HCT116 (cell line): Measurements from ENCODE around the gene TMEM147. TPM values are rescaled to one million over a fixed set of nuclear protein-coding genes. Genes with fewer than 3 reads are reported as not detected.

Source experiments
- ATAC-seq: fragments of 200-7000 bp; cut with Tn5 transposase; 2 replicates; pipeline ENCODE4 v1.9.1; 2020; ENCODE audit warnings: mild to moderate bottlenecking, moderate library complexity
- BruUV-seq: library from RNA; stranded (reverse); fragments of 400-500 nt; replicated peaks from 2 replicates; lab custom pipeline; 2021; lab: Mats Ljungman, UMichigan
- CTCF ChIA-PET: fragments of 300-600 bp; sonication (Branson Sonifier 250); formaldehyde crosslinking; loops from one replicate; lab custom pipeline; 2021; ENCODE audit warnings: antibody characterized with exemption; lab: Charles Lee
- POLR2A ChIA-PET: fragments of 300-600, 350-600 bp; sonication (Branson Sonifier 250); formaldehyde crosslinking; loops from one replicate; lab custom pipeline; 2021; ENCODE audit warnings: antibody characterized with exemption; lab: Charles Lee
- RAD21 ChIA-PET, 2 experiments: fragments of 300-600 bp; sonication (Branson Sonifier 250); formaldehyde crosslinking; loops; one replicate each; lab custom pipeline; 2023; ENCODE audit warnings: low total read pairs in 2 of 2; ENCODE audit not compliant: uncharacterized antibody in 2 of 2, unreplicated experiment in 2 of 2, low non-redundant PET in 1 of 2; lab: Charles Lee
- DNase-seq: peaks from one replicate; pipeline ENCODE4 v3.0.0-alpha.2; 2010; ENCODE audit warnings: low read depth, low spot score
- H2AFZ ChIP-seq: fragments of 200-600 bp; shearing (Covaris generic), sonication (generic); 2 replicates; pipeline ENCODE4 v1.6.1; 2017; ENCODE audit warnings: low read depth, mixed run types, mixed read lengths, antibody characterized with exemption, low read length; ENCODE audit not compliant: poor library complexity, severe bottlenecking
- H3K27ac ChIP-seq: 2 replicates; pipeline ENCODE4 v1.5.1; 2012; ENCODE audit warnings: low read depth, low read length
- H3K27me3 ChIP-seq: fragments of 200-600 bp; sonication (generic); 2 replicates; pipeline ENCODE4 v1.6.1; 2016; ENCODE audit warnings: mixed run types, low read length, mixed read lengths; ENCODE audit not compliant: insufficient read depth
- H3K36me3 ChIP-seq, 2 experiments: fragments of 200-500 bp in 1 of 2; fragments of 200-600 bp in 1 of 2; sonication (Bioruptor generic) in 1 of 2; sonication (generic) in 1 of 2; 2 replicates each; pipeline versions ENCODE4 v1.5.1 to v1.6.1; 2014 to 2016; ENCODE audit warnings: low read length in 2 of 2, inconsistent platforms in 1 of 2, mixed read lengths in 1 of 2, mixed run types in 1 of 2; ENCODE audit not compliant: insufficient read depth in 2 of 2, control insufficient read depth in 1 of 2
- H3K4me1 ChIP-seq, 2 experiments: fragments of 200-600 bp in 1 of 2; sonication (generic) in 1 of 2; 2 replicates each; pipeline versions ENCODE4 v1.5.1 to v1.6.1; 2012 to 2017; ENCODE audit warnings: low read length in 2 of 2, inconsistent platforms in 1 of 2, mild to moderate bottlenecking in 1 of 2, mixed read lengths in 1 of 2, mixed run types in 1 of 2, moderate library complexity in 1 of 2; ENCODE audit not compliant: insufficient read depth in 2 of 2, control insufficient read depth in 1 of 2
- H3K4me2 ChIP-seq: fragments of 200-600 bp; sonication (generic); 2 replicates; pipeline ENCODE4 v1.6.1; 2017; ENCODE audit warnings: mixed run types, low read length, mixed read lengths
- H3K4me3 ChIP-seq, 2 experiments: fragments of 200-600 bp in 1 of 2; sonication (generic) in 1 of 2; replicated peaks in 1 of 2; 2 replicates each; pipeline ENCODE4 v1.5.1; 2011 to 2016; ENCODE audit warnings: low read length in 2 of 2, control low read depth in 1 of 2, low read depth in 1 of 2, mild to moderate bottlenecking in 1 of 2, mixed read lengths in 1 of 2, mixed run types in 1 of 2
- H3K79me2 ChIP-seq: fragments of 200-600 bp; sonication (generic); 2 replicates; pipeline ENCODE4 v1.6.1; 2017; ENCODE audit warnings: mild to moderate bottlenecking, mixed run types, low read length, moderate library complexity, mixed read lengths; ENCODE audit not compliant: insufficient read depth
- H3K9ac ChIP-seq: fragments of 200-600 bp; sonication (generic); 2 replicates; pipeline ENCODE4 v1.6.1; 2016; ENCODE audit warnings: low read length, mixed read lengths
- H3K9me2 ChIP-seq: fragments of 200-600 bp; sonication (generic), shearing (Covaris generic); 2 replicates; pipeline ENCODE4 v1.6.1; 2017; ENCODE audit warnings: mixed run types, mild to moderate bottlenecking, moderate library complexity; ENCODE audit not compliant: insufficient read depth
- H3K9me3 ChIP-seq, 2 experiments: fragments of 200-500 bp in 1 of 2; fragments of 200-600 bp in 1 of 2; sonication (Bioruptor generic) in 1 of 2; sonication (generic) in 1 of 2; 2 replicates each; pipeline ENCODE4 v1.6.1; 2014 to 2017; ENCODE audit warnings: low read length in 2 of 2, mixed read lengths in 2 of 2, inconsistent platforms in 1 of 2, low read depth in 1 of 2, mild to moderate bottlenecking in 1 of 2, mixed run types in 1 of 2, moderate library complexity in 1 of 2; ENCODE audit not compliant: control insufficient read depth in 1 of 2, insufficient read depth in 1 of 2
- H4K20me1 ChIP-seq: fragments of 200-600 bp; sonication (generic), shearing (Covaris generic); 2 replicates; pipeline ENCODE4 v1.6.1; 2017; ENCODE audit warnings: mixed run types, mild to moderate bottlenecking, moderate library complexity; ENCODE audit not compliant: insufficient read depth
- CEBPB ChIP-seq: IDR thresholded peaks from 2 replicates; pipeline ENCODE4 v1.6.1; 2012; ENCODE audit warnings: low read depth
- EGR1 ChIP-seq: IDR thresholded peaks from 2 replicates; pipeline ENCODE4 v1.6.1; 2012; ENCODE audit warnings: low read depth
- ELF1 ChIP-seq: IDR thresholded peaks from 2 replicates; pipeline ENCODE4 v1.6.1; 2012; ENCODE audit warnings: low read depth, borderline replicate concordance
- EZH2phosphoT487 ChIP-seq: fragments of 200-600 bp; IDR thresholded peaks from 2 replicates; pipeline ENCODE4 v1.6.1; 2018; ENCODE audit warnings: antibody characterized with exemption, borderline replicate concordance
- RAD21 ChIP-seq: IDR thresholded peaks from 2 replicates; pipeline ENCODE4 v1.6.1; 2012; ENCODE audit warnings: low read depth, mild to moderate bottlenecking
- SIN3A ChIP-seq: IDR thresholded peaks from 2 replicates; pipeline ENCODE4 v1.6.1; 2012; ENCODE audit warnings: low read depth
- SP1 ChIP-seq: IDR thresholded peaks from 2 replicates; pipeline ENCODE4 v1.6.1; 2012; ENCODE audit warnings: low read depth
- SRF ChIP-seq: IDR thresholded peaks from 2 replicates; pipeline ENCODE4 v1.6.1; 2012; ENCODE audit warnings: low read depth
- YY1 ChIP-seq: IDR thresholded peaks from 2 replicates; pipeline ENCODE4 v1.6.1; 2011; ENCODE audit warnings: low read length, low read depth, moderate library complexity, mild to moderate bottlenecking; ENCODE audit not compliant: insufficient replicate concordance; ENCODE audit errors: extremely low read depth
- ZFX ChIP-seq: fragments of 450-650 bp; IDR thresholded peaks from 2 replicates; pipeline ENCODE4 v1.6.1; 2017
- ZNF274 ChIP-seq: fragments of 200-500 bp; sonication (Bioruptor generic); IDR thresholded peaks from 2 replicates; pipeline ENCODE4 v1.6.1; 2014; ENCODE audit warnings: mild to moderate bottlenecking, low read depth, low read length, inconsistent platforms
- intact Hi-C: fragments of 100-400 bp; cut with micrococcal nuclease; formaldehyde crosslinking; loops from 2 replicates; pipeline ENCODE4 v1.10.0; 2022
- total RNA-seq: library from RNA; stranded (reverse); gene quantifications from one replicate; pipeline ENCODE4 v1.2.1, GENCODE V29; 2021; ENCODE audit not compliant: unreplicated experiment
- TF ChIP-seq, protein P1 (sequence below), 3 experiments: fragments of 200-600 bp in 1 of 3; sonication (generic) in 1 of 3; IDR thresholded peaks in 2 of 3; conservative IDR thresholded peaks in 1 of 3; 2 replicates each; pipeline ENCODE4 v1.5.1; 2012 to 2017; ENCODE audit warnings: low read depth in 2 of 3, low read length in 2 of 3, antibody characterized with exemption in 1 of 3, borderline replicate concordance in 1 of 3, control low read depth in 1 of 3, mild to moderate bottlenecking in 1 of 3, mixed read lengths in 1 of 3, mixed run types in 1 of 3, moderate library complexity in 1 of 3; ENCODE audit not compliant: insufficient read depth in 1 of 3
- TF ChIP-seq, protein P2 (sequence below): IDR thresholded peaks from 2 replicates; pipeline ENCODE4 v1.6.1; 2012
- TF ChIP-seq, protein P3 (sequence below): IDR thresholded peaks from 2 replicates; pipeline ENCODE4 v1.6.1; 2012

Gene TMEM147
- total RNA-seq, 1 experiment from 2014 or later = 128 TPM

DNA sequence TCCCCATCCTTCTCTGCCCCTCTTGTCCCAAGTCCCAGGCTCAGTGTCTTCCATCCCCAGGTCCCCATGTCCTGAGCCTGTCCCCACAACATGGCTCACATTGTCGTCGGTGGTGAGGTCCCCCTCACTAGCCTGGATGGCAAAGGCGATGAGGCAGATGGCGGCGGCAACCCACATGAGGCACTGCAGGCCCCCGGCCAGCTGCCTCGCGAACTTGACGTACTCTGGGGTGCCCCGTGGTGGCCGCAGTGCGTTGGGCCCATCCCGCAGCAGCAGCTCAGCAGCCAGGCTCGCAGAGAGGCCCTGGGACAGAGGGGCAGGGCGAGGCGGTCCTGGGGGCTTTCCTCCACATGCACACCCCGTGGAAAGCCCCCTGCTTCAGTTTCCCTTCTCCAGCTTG, 16.9 kb downstream of the TMEM147 start:
- H4K20me1 ChIP-seq = no peaks in the 10 kb centered on the region
- RAD21 ChIA-PET = no interaction called here
- intact Hi-C loops = no loop called here
- H3K9ac ChIP-seq = no peak overlapping the region
- POLR2A ChIA-PET = no interaction called here
- no peak for TF ChIP-seq YY1
- TF ChIP-seq, protein P1, sequence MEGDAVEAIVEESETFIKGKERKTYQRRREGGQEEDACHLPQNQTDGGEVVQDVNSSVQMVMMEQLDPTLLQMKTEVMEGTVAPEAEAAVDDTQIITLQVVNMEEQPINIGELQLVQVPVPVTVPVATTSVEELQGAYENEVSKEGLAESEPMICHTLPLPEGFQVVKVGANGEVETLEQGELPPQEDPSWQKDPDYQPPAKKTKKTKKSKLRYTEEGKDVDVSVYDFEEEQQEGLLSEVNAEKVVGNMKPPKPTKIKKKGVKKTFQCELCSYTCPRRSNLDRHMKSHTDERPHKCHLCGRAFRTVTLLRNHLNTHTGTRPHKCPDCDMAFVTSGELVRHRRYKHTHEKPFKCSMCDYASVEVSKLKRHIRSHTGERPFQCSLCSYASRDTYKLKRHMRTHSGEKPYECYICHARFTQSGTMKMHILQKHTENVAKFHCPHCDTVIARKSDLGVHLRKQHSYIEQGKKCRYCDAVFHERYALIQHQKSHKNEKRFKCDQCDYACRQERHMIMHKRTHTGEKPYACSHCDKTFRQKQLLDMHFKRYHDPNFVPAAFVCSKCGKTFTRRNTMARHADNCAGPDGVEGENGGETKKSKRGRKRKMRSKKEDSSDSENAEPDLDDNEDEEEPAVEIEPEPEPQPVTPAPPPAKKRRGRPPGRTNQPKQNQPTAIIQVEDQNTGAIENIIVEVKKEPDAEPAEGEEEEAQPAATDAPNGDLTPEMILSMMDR (IDR thresholded peaks at IDR 0.05 in 2 of 3, conservative IDR thresholded peaks at IDR 0.05 in 1 of 3; ENCODE audit: borderline replicate concordance in 1 of 3, insufficient read depth in 1 of 3, low read depth in 2 of 3, low read length in 2 of 3) = no peak
- TF ChIP-seq, protein P2, sequence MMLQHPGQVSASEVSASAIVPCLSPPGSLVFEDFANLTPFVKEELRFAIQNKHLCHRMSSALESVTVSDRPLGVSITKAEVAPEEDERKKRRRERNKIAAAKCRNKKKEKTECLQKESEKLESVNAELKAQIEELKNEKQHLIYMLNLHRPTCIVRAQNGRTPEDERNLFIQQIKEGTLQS = no peak
- no peak for TF ChIP-seq RAD21
- TF ChIP-seq SRF = no peak
- no peak for TF ChIP-seq SP1
- no peak for TF ChIP-seq EZH2phosphoT487
- no peak for TF ChIP-seq ZNF274
- no peak for TF ChIP-seq SIN3A
- TF ChIP-seq, protein P3, sequence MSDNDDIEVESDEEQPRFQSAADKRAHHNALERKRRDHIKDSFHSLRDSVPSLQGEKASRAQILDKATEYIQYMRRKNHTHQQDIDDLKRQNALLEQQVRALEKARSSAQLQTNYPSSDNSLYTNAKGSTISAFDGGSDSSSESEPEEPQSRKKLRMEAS = no peak
- no peak for TF ChIP-seq ELF1
- TF ChIP-seq ZFX = no peak
- no peak for TF ChIP-seq CEBPB
- TF ChIP-seq EGR1 = no peak
- H3K4me1 ChIP-seq = peaks cover 0 to 12% of the 10 kb centered on the region in 2 experiments; a peak in 1 of 4 replicates
- no peaks in the 10 kb centered on the region for H3K27me3 ChIP-seq
- no TSS peak for BruUV-seq
- no peak for DNase-seq
- no peaks in the 10 kb centered on the region for H3K36me3 ChIP-seq
- no peaks in the 10 kb centered on the region for H3K9me3 ChIP-seq
- no peak for ATAC-seq
- H3K79me2 ChIP-seq = no peaks in the 10 kb centered on the region
- H3K9me2 ChIP-seq = no peaks in the 10 kb centered on the region
- H3K4me3 ChIP-seq = no peak overlapping the region
- no peak overlapping the region for H3K27ac ChIP-seq
- CTCF ChIA-PET = no interaction called here
- no peak overlapping the region for H2AFZ ChIP-seq
- no peak overlapping the region for H3K4me2 ChIP-seq
